IPS DF 6.9 (cell line): ENCODE data around the gene GPR146.

ENCODE experiments used
- DNase-seq: peaks from one replicate; pipeline ENCODE4 v3.0.0-alpha.2; 2013; ENCODE audit warnings: low read depth, low spot score
- H3K27ac ChIP-seq: one replicate; pipeline ENCODE4 v1.5.1; 2013; ENCODE audit warnings: low read length, control low read depth
- H3K27me3 ChIP-seq: 2 replicates; pipeline ENCODE4 v1.6.1; 2013; ENCODE audit warnings: mild to moderate bottlenecking, low read length; ENCODE audit not compliant: control insufficient read depth, insufficient read depth
- H3K36me3 ChIP-seq: 2 replicates; pipeline ENCODE4 v1.6.1; 2013; ENCODE audit warnings: low read length; ENCODE audit not compliant: control insufficient read depth, insufficient read depth
- H3K4me1 ChIP-seq: 2 replicates; pipeline ENCODE4 v1.6.1; 2013; ENCODE audit warnings: low read length; ENCODE audit not compliant: control insufficient read depth, insufficient read depth
- H3K4me3 ChIP-seq: 2 replicates; pipeline ENCODE4 v1.5.1; 2013; ENCODE audit warnings: mild to moderate bottlenecking, low read length
- H3K9me3 ChIP-seq: 2 replicates; pipeline ENCODE4 v1.6.1; 2013; ENCODE audit warnings: low read length, inconsistent platforms; ENCODE audit not compliant: control insufficient read depth, insufficient read depth
- WGBS: extraction: QIAGEN DNeasy Blood & Tissue Kit; methylation state at CpG from one replicate; pipeline ENCODE4 v1.1.7; 2013; ENCODE audit warnings: mixed read lengths, missing lambda C conversion rate; ENCODE audit not compliant: insufficient read length, insufficient coverage; 5-methylcytosine and 5-hydroxymethylcytosine counted together

GPR146 gene

GRCh38 chr7:1097120-1097504 lies 52.8 kb downstream of the GPR146 start:
- Histone ChIP-seq H3K36me3 (no peaks in the 10 kb centered on the region; the same call in 1 of the 2 replicates), H3K27me3 (no peaks in the 10 kb centered on the region), H3K9me3 (no peaks in the 10 kb centered on the region), H3K4me1 (no peaks in the 10 kb centered on the region; the same call in 1 of the 2 replicates), H3K27ac (no peak overlapping the region), H3K4me3 (no peak overlapping the region)
- DNase-seq: no peak
- WGBS: no CpG with 5 or more reads among the region's 13 CpGs

GRCh38 chr7:1098243-1099153 lies 54.2 kb downstream of the GPR146 start:
- H3K9me3 ChIP-seq: no peaks in the 10 kb centered on the region
- H3K36me3 ChIP-seq: no peaks in the 10 kb centered on the region; the same call in 1 of the 2 replicates
- DNase-seq: no peak
- no peak overlapping the region for H3K27ac ChIP-seq
- no peaks in the 10 kb centered on the region; the same call in 1 of the 2 replicates for H3K4me1 ChIP-seq
- no peak overlapping the region for H3K4me3 ChIP-seq
- no CpG with 5 or more reads among the region's 43 CpGs for WGBS
- no peaks in the 10 kb centered on the region for H3K27me3 ChIP-seq

GRCh38 chr7:1099154-1099542 lies 54.8 kb downstream of the GPR146 start:
- H3K4me1 ChIP-seq: no peaks in the 10 kb centered on the region; the same call in 1 of the 2 replicates
- no peak overlapping the region for H3K27ac ChIP-seq
- H3K9me3 ChIP-seq: no peaks in the 10 kb centered on the region
- no peak for DNase-seq
- no peaks in the 10 kb centered on the region for H3K27me3 ChIP-seq
- H3K4me3 ChIP-seq: no peak overlapping the region
- WGBS: no CpG with 5 or more reads among the region's 26 CpGs
- H3K36me3 ChIP-seq: no peaks in the 10 kb centered on the region; the same call in 1 of the 2 replicates

- no peak overlapping the region for H3K4me3 ChIP-seq
Observed at GRCh38 chr7:1099637-1100036, 55.3 kb downstream of the GPR146 start.

GRCh38 chr7:1100386-1100785 lies 56.0 kb downstream of the GPR146 start:
- no peaks in the 10 kb centered on the region for H3K27me3 ChIP-seq
- no peaks in the 10 kb centered on the region; the same call in 1 of the 2 replicates for H3K4me1 ChIP-seq
- no peak for DNase-seq
- H3K36me3 ChIP-seq: no peaks in the 10 kb centered on the region; the same call in 1 of the 2 replicates
- H3K9me3 ChIP-seq: no peaks in the 10 kb centered on the region
- H3K27ac ChIP-seq: no peak overlapping the region
- no peak overlapping the region for H3K4me3 ChIP-seq
- no CpG with 5 or more reads among the region's 14 CpGs for WGBS

More at GRCh38 chr7:1099637-1100036, 55.3 kb downstream of the GPR146 start:
- H3K36me3 ChIP-seq: no peaks in the 10 kb centered on the region; the same call in 1 of the 2 replicates
- no CpG with 5 or more reads among the region's 16 CpGs for WGBS
- H3K4me1 ChIP-seq: no peaks in the 10 kb centered on the region; the same call in 1 of the 2 replicates
- H3K27me3 ChIP-seq: no peaks in the 10 kb centered on the region
- no peak for DNase-seq
- H3K9me3 ChIP-seq: no peaks in the 10 kb centered on the region
- H3K27ac ChIP-seq: no peak overlapping the region

- no CpG with 5 or more reads among the region's 34 CpGs for WGBS
- no peak for DNase-seq
- H3K27me3 ChIP-seq: no peaks in the 10 kb centered on the region
- H3K36me3 ChIP-seq: no peaks in the 10 kb centered on the region; the same call in 1 of the 2 replicates
- H3K27ac ChIP-seq: no peak overlapping the region
- H3K4me1 ChIP-seq: no peaks in the 10 kb centered on the region; the same call in 1 of the 2 replicates
- no peaks in the 10 kb centered on the region for H3K9me3 ChIP-seq
- no peak overlapping the region for H3K4me3 ChIP-seq
Observed at GRCh38 chr7:1100834-1101562, 56.7 kb downstream of the GPR146 start.

GRCh38 chr7:1101563-1102431 lies 57.5 kb downstream of the GPR146 start:
- H3K9me3 ChIP-seq: no peaks in the 10 kb centered on the region
- no peak overlapping the region for H3K27ac ChIP-seq
- DNase-seq: no peak
- no peaks in the 10 kb centered on the region for H3K27me3 ChIP-seq
- H3K4me3 ChIP-seq: no peak overlapping the region
- H3K36me3 ChIP-seq: no peaks in the 10 kb centered on the region; the same call in 1 of the 2 replicates
- WGBS: no CpG with 5 or more reads among the region's 47 CpGs
- no peaks in the 10 kb centered on the region; the same call in 1 of the 2 replicates for H3K4me1 ChIP-seq

GRCh38 chr7:1103009-1103788 lies 58.9 kb downstream of the GPR146 start:
- no peak overlapping the region for H3K27ac ChIP-seq
- no peaks in the 10 kb centered on the region; the same call in 1 of the 2 replicates for H3K4me1 ChIP-seq
- no peaks in the 10 kb centered on the region for H3K9me3 ChIP-seq
- no CpG with 5 or more reads among the region's 34 CpGs for WGBS
- no peak for DNase-seq
- H3K36me3 ChIP-seq: no peaks in the 10 kb centered on the region; the same call in 1 of the 2 replicates
- H3K4me3 ChIP-seq: no peak overlapping the region
- no peaks in the 10 kb centered on the region for H3K27me3 ChIP-seq

- no peak overlapping the region for H3K4me3 ChIP-seq
- no peak for DNase-seq
- no peak overlapping the region for H3K27ac ChIP-seq
- H3K27me3 ChIP-seq: no peaks in the 10 kb centered on the region
- H3K4me1 ChIP-seq: no peaks in the 10 kb centered on the region; the same call in 1 of the 2 replicates
- WGBS: no CpG with 5 or more reads among the region's 21 CpGs
- no peaks in the 10 kb centered on the region; the same call in 1 of the 2 replicates for H3K36me3 ChIP-seq
- H3K9me3 ChIP-seq: no peaks in the 10 kb centered on the region
Observed at GRCh38 chr7:1103789-1104515, 59.6 kb downstream of the GPR146 start.
